Neural cell (in vitro differentiated cells): ENCODE results near the gene ZNF175. TPM values are rescaled to one million over a fixed set of nuclear protein-coding genes. Genes with fewer than 3 reads are reported as not detected.

Experiments
- H2AFZ ChIP-seq: fragments of 200-600, 300-800 bp; sonication (generic), shearing (Covaris generic); 2 replicates; pipeline ENCODE4 v1.6.0; 2014; ENCODE audit warnings: low read depth, mild to moderate bottlenecking, antibody characterized with exemption, low read length, moderate library complexity
- H3F3A ChIP-seq: fragments of 200-600 bp; shearing (Covaris generic); 2 replicates; pipeline ENCODE4 v1.6.1; 2016; ENCODE audit warnings: mild to moderate bottlenecking, moderate library complexity, mixed read lengths, antibody characterized with exemption, low read length; ENCODE audit not compliant: insufficient read depth, poor library complexity, severe bottlenecking
- H3K27ac ChIP-seq: fragments of 200-600, 300-800 bp; sonication (generic), shearing (Covaris generic); 2 replicates; pipeline ENCODE4 v1.5.1; 2014; ENCODE audit warnings: mild to moderate bottlenecking, low read length, moderate library complexity
- H3K27me3 ChIP-seq: fragments of 300-800, 200-600 bp; sonication (generic), shearing (Covaris generic); 2 replicates; pipeline ENCODE4 v1.6.0; 2014; ENCODE audit warnings: mild to moderate bottlenecking, low read depth, low read length, moderate library complexity; ENCODE audit not compliant: insufficient read depth
- H3K36me3 ChIP-seq: fragments of 300-800, 200-600 bp; sonication (generic), shearing (Covaris generic); 2 replicates; pipeline ENCODE4 v1.5.1; 2014; ENCODE audit warnings: mild to moderate bottlenecking, antibody characterized with exemption, low read length, moderate library complexity; ENCODE audit not compliant: insufficient read depth
- H3K4me2 ChIP-seq: fragments of 300-800, 200-600 bp; sonication (generic), shearing (Covaris generic); 2 replicates; pipeline ENCODE4 v1.6.0; 2014; ENCODE audit warnings: mild to moderate bottlenecking, low read length
- H3K4me3 ChIP-seq: fragments of 300-800, 200-600 bp; sonication (generic), shearing (Covaris generic); 2 replicates; pipeline ENCODE4 v1.5.1; 2014; ENCODE audit warnings: mild to moderate bottlenecking, low read length, moderate library complexity
- H3K79me2 ChIP-seq: fragments of 200-600 bp; shearing (Covaris generic); replicated peaks from 2 replicates; pipeline ENCODE4 v1.6.0; 2014; ENCODE audit warnings: mild to moderate bottlenecking, low read length, moderate library complexity; ENCODE audit not compliant: insufficient read depth
- H3K9ac ChIP-seq: fragments of 300-800, 200-600 bp; sonication (generic), shearing (Covaris generic); 2 replicates; pipeline ENCODE4 v1.6.1; 2016; ENCODE audit warnings: mild to moderate bottlenecking, low read length, mixed read lengths
- H3K9me2 ChIP-seq: fragments of 200-600 bp; shearing (Covaris generic); 2 replicates; pipeline ENCODE4 v1.6.1; 2016; ENCODE audit warnings: mild to moderate bottlenecking, low read length, mixed read lengths; ENCODE audit not compliant: insufficient read depth
- H3K9me3 ChIP-seq: fragments of 200-600, 300-800 bp; sonication (generic), shearing (Covaris generic); 2 replicates; pipeline ENCODE4 v1.6.1; 2016; ENCODE audit warnings: mild to moderate bottlenecking, mixed run types, low read length, moderate library complexity, mixed read lengths
- H4K20me1 ChIP-seq: fragments of 200-600 bp; shearing (Covaris generic); 2 replicates; pipeline ENCODE4 v1.6.1; 2016; ENCODE audit warnings: mild to moderate bottlenecking, mixed run types; ENCODE audit not compliant: insufficient read depth
- CTCF ChIP-seq: fragments of 450-650 bp; IDR thresholded peaks from 2 replicates; pipeline ENCODE4 v1.5.1; 2014; ENCODE audit warnings: antibody characterized with exemption, mild to moderate bottlenecking, moderate library complexity; ENCODE audit not compliant: poor library complexity, severe bottlenecking
- EP300 ChIP-seq: fragments of 450-650 bp; conservative IDR thresholded peaks from 2 replicates; pipeline ENCODE4 v1.6.1; 2014; ENCODE audit warnings: antibody characterized with exemption, mild to moderate bottlenecking, moderate library complexity; ENCODE audit not compliant: poor library complexity, severe bottlenecking
- EZH2 ChIP-seq: fragments of 200-600, 300-800 bp; shearing (Covaris generic), sonication (generic); IDR thresholded peaks from 2 replicates; pipeline ENCODE4 v1.6.1; 2014; ENCODE audit warnings: antibody characterized with exemption, low read length, borderline replicate concordance, mild to moderate bottlenecking; ENCODE audit not compliant: insufficient read depth, poor library complexity, severe bottlenecking
- MXI1 ChIP-seq: fragments of 450-650 bp; conservative IDR thresholded peaks from 2 replicates; pipeline ENCODE4 v1.6.1; 2014; ENCODE audit warnings: antibody characterized with exemption, mild to moderate bottlenecking; ENCODE audit not compliant: poor library complexity, severe bottlenecking
- POLR2AphosphoS5 ChIP-seq: IDR thresholded peaks from 2 replicates; pipeline ENCODE4 v1.6.1; 2012
- RAD21 ChIP-seq: fragments of 450-650 bp; conservative IDR thresholded peaks from 2 replicates; pipeline ENCODE4 v1.6.1; 2014; ENCODE audit warnings: antibody characterized with exemption, mild to moderate bottlenecking, moderate library complexity
- SMC3 ChIP-seq: fragments of 450-650 bp; conservative IDR thresholded peaks from 2 replicates; pipeline ENCODE4 v1.6.1; 2014; ENCODE audit warnings: antibody characterized with exemption, mild to moderate bottlenecking, moderate library complexity; ENCODE audit not compliant: poor library complexity
- TAF1 ChIP-seq: IDR thresholded peaks from 2 replicates; pipeline ENCODE4 v1.6.1; 2012; ENCODE audit warnings: low read depth
- polyA minus RNA-seq: library from RNA; depleted of rRNA, polyadenylated mRNA; stranded (reverse); fragments of >200 nt; gene quantifications from 2 replicates; pipeline ENCODE4 v1.2.3, GENCODE V29; 2014
- polyA plus RNA-seq: library from polyadenylated mRNA; depleted of rRNA; stranded (reverse); fragments of >200 nt; gene quantifications from 2 replicates; pipeline ENCODE4 v1.2.3, GENCODE V29; 2014
- TF ChIP-seq, protein P1 (sequence below): IDR thresholded peaks from 2 replicates; pipeline ENCODE4 v1.6.1; 2012; ENCODE audit warnings: borderline replicate concordance

Gene ZNF175
- polyA plus RNA-seq (10.9 and 20.6 TPM in 2 replicates), polyA minus RNA-seq (16.3 and 18.0 TPM in 2 replicates)

DNA sequence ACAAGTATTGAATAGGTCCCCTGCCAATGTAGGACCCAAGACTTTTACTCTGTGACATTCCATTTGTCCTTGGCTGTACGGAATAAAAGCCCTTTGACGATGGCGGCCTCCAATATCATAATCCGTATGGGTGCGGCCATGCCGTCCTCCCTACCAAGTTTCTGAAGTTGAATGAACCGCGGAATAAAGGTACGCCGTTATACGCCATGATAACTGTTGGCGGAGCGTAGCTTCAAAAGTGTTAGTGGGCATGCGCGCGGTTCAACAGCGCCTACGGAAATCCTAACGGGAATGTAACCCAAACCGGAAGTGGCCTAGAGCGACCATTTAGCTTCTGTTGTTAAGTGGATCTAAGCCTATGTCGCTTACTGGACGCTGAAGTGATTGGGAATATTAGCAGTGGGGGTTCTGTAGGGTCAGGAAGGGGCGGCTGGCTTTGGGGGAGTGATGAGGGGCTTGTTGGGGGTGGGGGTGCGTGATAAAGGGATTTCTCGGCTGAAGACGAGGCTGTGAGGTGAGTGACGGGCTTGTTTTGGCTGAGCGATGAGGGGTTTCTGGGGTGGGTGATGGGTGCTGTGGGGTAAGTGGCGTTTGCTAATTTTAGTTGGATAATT is at the start of gene ZNF175:
Gene ZNF175 (plus strand): TSS at position 322 of the 614 bp plus-strand sequence. CDS start 2,047 bp downstream, outside the sequence.
- Histone ChIP-seq H3K79me2 (peaks cover 23% of the 10 kb centered on the region), H3K4me2 (peak within 1 kb of the TSS; percentile 97), H3F3A (no peaks in the 10 kb centered on the region), H3K9me2 (no peaks in the 10 kb centered on the region), H3K4me3 (peak within 1 kb of the TSS; percentile 83), H3K36me3 (no peaks in the 10 kb centered on the region), H3K27me3 (peaks cover 3% of the 10 kb centered on the region), H2AFZ (peak within 1 kb of the TSS; percentile 70), H4K20me1 (no peaks in the 10 kb centered on the region), H3K9ac (peak within 1 kb of the TSS; percentile 81), H3K27ac (peak within 1 kb of the TSS; percentile 70), H3K9me3 (no peaks in the 10 kb centered on the region)
- TF ChIP-seq SMC3 (peak; percentile 27), MXI1 (peak; percentile 88), TAF1 (peak; percentile 37), CTCF (peak; percentile 30), POLR2AphosphoS5 (peak; percentile 79), EZH2 (no peak), RAD21 (peak; percentile 17), EP300 (no peak)
- TF ChIP-seq, protein P1, sequence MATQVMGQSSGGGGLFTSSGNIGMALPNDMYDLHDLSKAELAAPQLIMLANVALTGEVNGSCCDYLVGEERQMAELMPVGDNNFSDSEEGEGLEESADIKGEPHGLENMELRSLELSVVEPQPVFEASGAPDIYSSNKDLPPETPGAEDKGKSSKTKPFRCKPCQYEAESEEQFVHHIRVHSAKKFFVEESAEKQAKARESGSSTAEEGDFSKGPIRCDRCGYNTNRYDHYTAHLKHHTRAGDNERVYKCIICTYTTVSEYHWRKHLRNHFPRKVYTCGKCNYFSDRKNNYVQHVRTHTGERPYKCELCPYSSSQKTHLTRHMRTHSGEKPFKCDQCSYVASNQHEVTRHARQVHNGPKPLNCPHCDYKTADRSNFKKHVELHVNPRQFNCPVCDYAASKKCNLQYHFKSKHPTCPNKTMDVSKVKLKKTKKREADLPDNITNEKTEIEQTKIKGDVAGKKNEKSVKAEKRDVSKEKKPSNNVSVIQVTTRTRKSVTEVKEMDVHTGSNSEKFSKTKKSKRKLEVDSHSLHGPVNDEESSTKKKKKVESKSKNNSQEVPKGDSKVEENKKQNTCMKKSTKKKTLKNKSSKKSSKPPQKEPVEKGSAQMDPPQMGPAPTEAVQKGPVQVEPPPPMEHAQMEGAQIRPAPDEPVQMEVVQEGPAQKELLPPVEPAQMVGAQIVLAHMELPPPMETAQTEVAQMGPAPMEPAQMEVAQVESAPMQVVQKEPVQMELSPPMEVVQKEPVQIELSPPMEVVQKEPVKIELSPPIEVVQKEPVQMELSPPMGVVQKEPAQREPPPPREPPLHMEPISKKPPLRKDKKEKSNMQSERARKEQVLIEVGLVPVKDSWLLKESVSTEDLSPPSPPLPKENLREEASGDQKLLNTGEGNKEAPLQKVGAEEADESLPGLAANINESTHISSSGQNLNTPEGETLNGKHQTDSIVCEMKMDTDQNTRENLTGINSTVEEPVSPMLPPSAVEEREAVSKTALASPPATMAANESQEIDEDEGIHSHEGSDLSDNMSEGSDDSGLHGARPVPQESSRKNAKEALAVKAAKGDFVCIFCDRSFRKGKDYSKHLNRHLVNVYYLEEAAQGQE: peak; percentile 55

GRCh38 chr19:51521357-51521756 is 49.7 kb upstream of the ZNF175 start:
- Histone ChIP-seq H4K20me1 (no peaks in the 10 kb centered on the region), H3K4me2 (no peak overlapping the region), H2AFZ (no peak overlapping the region), H3K27me3 (no peaks in the 10 kb centered on the region), H3F3A (no peaks in the 10 kb centered on the region), H3K79me2 (no peaks in the 10 kb centered on the region), H3K9me2 (no peaks in the 10 kb centered on the region), H3K9me3 (no peaks in the 10 kb centered on the region), H3K9ac (no peak overlapping the region), H3K27ac (no peak overlapping the region), H3K36me3 (no peaks in the 10 kb centered on the region), H3K4me3 (no peak overlapping the region)
- TF ChIP-seq POLR2AphosphoS5 (no peak), EZH2 (no peak), TAF1 (no peak), RAD21 (no peak), CTCF (no peak), EP300 (no peak), SMC3 (no peak), MXI1 (no peak)
- TF ChIP-seq, protein P1: no peak
